Keratinocyte (primary cell): ENCODE data around the gene POU5F2. TPM values are rescaled to one million over a fixed set of nuclear protein-coding genes. Genes with fewer than 3 reads are reported as not detected.

ENCODE experiments used
- DNase-seq: peaks from one replicate; pipeline ENCODE4 v3.0.0-alpha.2; 2011; ENCODE audit warnings: low read depth, missing footprints, low spot score
- FAIRE-seq: peaks from 2 replicates; lab custom pipeline; 2011; peaks lifted over from hg19 to GRCh38; lab: Jason Lieb, UNC
- H2AFZ ChIP-seq: 2 replicates; pipeline ENCODE4 v1.6.0; 2012; ENCODE audit warnings: low read length, control low read depth, inconsistent platforms; ENCODE audit not compliant: control insufficient read depth
- H3K27ac ChIP-seq: 2 replicates; pipeline ENCODE4 v1.5.1; 2011; ENCODE audit warnings: low read length; ENCODE audit not compliant: control insufficient read depth, insufficient read depth
- H3K27me3 ChIP-seq: 3 replicates; pipeline ENCODE4 v1.6.0; 2011; ENCODE audit warnings: low read length; ENCODE audit not compliant: control insufficient read depth, insufficient read depth; ENCODE audit errors: extremely low read depth
- H3K36me3 ChIP-seq, 2 experiments: 2 replicates in 1 of 2; 3 replicates in 1 of 2; pipeline ENCODE4 v1.5.1; 2011; ENCODE audit warnings: low read length in 2 of 2, mild to moderate bottlenecking in 1 of 2; ENCODE audit not compliant: control insufficient read depth in 2 of 2, insufficient read depth in 2 of 2; ENCODE audit errors: extremely low read depth in 1 of 2
- H3K4me1 ChIP-seq: 3 replicates; pipeline ENCODE4 v1.5.1; 2011; ENCODE audit warnings: low read length; ENCODE audit not compliant: control insufficient read depth, insufficient read depth; ENCODE audit errors: extremely low read depth
- H3K4me2 ChIP-seq: 3 replicates; pipeline ENCODE4 v1.6.0; 2011; ENCODE audit warnings: low read depth, low read length; ENCODE audit not compliant: control insufficient read depth, insufficient read depth; ENCODE audit errors: extremely low read depth
- H3K4me3 ChIP-seq, 3 experiments: fragments of 200-600 bp in 1 of 3; sonication (generic) in 1 of 3; 2 replicates in 2 of 3; 3 replicates in 1 of 3; pipeline ENCODE4 v1.5.1; 2011 to 2016; ENCODE audit warnings: low read length in 3 of 3, mild to moderate bottlenecking in 3 of 3, control low read depth in 2 of 3, inconsistent platforms in 1 of 3, low read depth in 1 of 3, mixed read lengths in 1 of 3, mixed run types in 1 of 3, moderate library complexity in 1 of 3; ENCODE audit not compliant: control insufficient read depth in 2 of 3, insufficient read depth in 2 of 3; ENCODE audit errors: extremely low read depth in 1 of 3
- H3K79me2 ChIP-seq: 2 replicates; pipeline ENCODE4 v1.6.0; 2012; ENCODE audit warnings: low read length; ENCODE audit not compliant: control insufficient read depth, insufficient read depth
- H3K9ac ChIP-seq: 3 replicates; pipeline ENCODE4 v1.6.0; 2011; ENCODE audit warnings: low read length; ENCODE audit not compliant: control insufficient read depth, insufficient read depth; ENCODE audit errors: extremely low read depth
- H3K9me1 ChIP-seq: 3 replicates; pipeline ENCODE4 v1.6.0; 2011; ENCODE audit warnings: low read length; ENCODE audit not compliant: control insufficient read depth, insufficient read depth; ENCODE audit errors: extremely low read depth
- H3K9me3 ChIP-seq: 2 replicates; pipeline ENCODE4 v1.5.1; 2012; ENCODE audit warnings: low read depth, low read length; ENCODE audit not compliant: control insufficient read depth
- H4K20me1 ChIP-seq: 3 replicates; pipeline ENCODE4 v1.6.0; 2011; ENCODE audit warnings: low read length; ENCODE audit not compliant: control insufficient read depth, insufficient read depth; ENCODE audit errors: extremely low read depth
- EZH2 ChIP-seq: IDR thresholded peaks from one replicate; pipeline ENCODE4 v1.6.1; 2012; ENCODE audit warnings: inconsistent platforms, mild to moderate bottlenecking, low read length, moderate library complexity
- dilution Hi-C: fragments of 300-500 bp; cut with MboI; formaldehyde crosslinking; loops from one replicate; pipeline ENCODE4 v1.7.0; 2020; ENCODE audit warnings: low sequenced_read_pairs; ENCODE audit not compliant: extremely low pct_ligation_motif_present
- polyA minus RNA-seq, 3 experiments: library from RNA; depleted of rRNA, polyadenylated mRNA; stranded (reverse); fragments of >200 nt; gene quantifications; 1 replicate in 1 of 3; 2 replicates in 1 of 3; 3 replicates in 1 of 3; pipeline ENCODE4 v1.2.3, GENCODE V29; 2011
- polyA plus RNA-seq, 5 experiments: library from polyadenylated mRNA; depleted of rRNA in 3 of 5; stranded (reverse) in 3 of 5; stranded (forward) in 1 of 5; unstranded in 1 of 5; fragments of >200 nt; gene quantifications; 1 replicate in 1 of 5; 2 replicates in 3 of 5; 3 replicates in 1 of 5; pipeline versions ENCODE4 v1.2.1 to v1.2.3, GENCODE V29; 2011 to 2012; ENCODE audit warnings: missing spikeins in 2 of 5, low read depth in 1 of 5, low replicate concordance in 1 of 5
- TF ChIP-seq, protein P1 (sequence below), 3 experiments: IDR thresholded peaks in 1 of 3; conservative IDR thresholded peaks in 1 of 3; optimal IDR thresholded peaks in 1 of 3; 2 replicates in 2 of 3; 3 replicates in 1 of 3; pipeline versions ENCODE3 to v1.5.1; 2011; ENCODE audit warnings: low read length in 3 of 3, mild to moderate bottlenecking in 3 of 3, moderate library complexity in 2 of 3, control low read depth in 1 of 3, inconsistent platforms in 1 of 3; ENCODE audit not compliant: insufficient read depth in 2 of 3; ENCODE audit errors: extremely low read depth in 1 of 3

POU5F2 gene, protein sequence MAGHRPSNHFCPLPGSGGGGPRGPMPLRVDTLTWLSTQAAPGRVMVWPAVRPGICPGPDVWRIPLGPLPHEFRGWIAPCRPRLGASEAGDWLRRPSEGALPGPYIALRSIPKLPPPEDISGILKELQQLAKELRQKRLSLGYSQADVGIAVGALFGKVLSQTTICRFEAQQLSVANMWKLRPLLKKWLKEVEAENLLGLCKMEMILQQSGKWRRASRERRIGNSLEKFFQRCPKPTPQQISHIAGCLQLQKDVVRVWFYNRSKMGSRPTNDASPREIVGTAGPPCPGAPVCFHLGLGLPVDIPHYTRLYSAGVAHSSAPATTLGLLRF
- 0.04 to 0.09 TPM in 2 of 3 replicates, not detected in the other for polyA plus RNA-seq
- polyA plus RNA-seq (2011; ENCODE audit: low read depth), result 0.15 TPM
- not detected in 2 replicates for polyA plus RNA-seq (2011; cell fraction: cytosol; rRNA removed)
- polyA plus RNA-seq (2011; cell fraction: nucleus; rRNA removed), result 0.44 and 0.56 TPM in 2 replicates
- polyA plus RNA-seq (2012; ENCODE audit: low replicate concordance), result 0.14 TPM in 1 of 2 replicates, not detected in the other
- 0.13 to 2.7 TPM (median 0.92 TPM) in 3 replicates for polyA minus RNA-seq
- not detected for polyA minus RNA-seq (2011; cell fraction: cytosol; rRNA and poly(A)+ RNA removed)
- 6.1 and 9.5 TPM in 2 replicates for polyA minus RNA-seq (2011; cell fraction: nucleus; rRNA and poly(A)+ RNA removed)

DNA sequence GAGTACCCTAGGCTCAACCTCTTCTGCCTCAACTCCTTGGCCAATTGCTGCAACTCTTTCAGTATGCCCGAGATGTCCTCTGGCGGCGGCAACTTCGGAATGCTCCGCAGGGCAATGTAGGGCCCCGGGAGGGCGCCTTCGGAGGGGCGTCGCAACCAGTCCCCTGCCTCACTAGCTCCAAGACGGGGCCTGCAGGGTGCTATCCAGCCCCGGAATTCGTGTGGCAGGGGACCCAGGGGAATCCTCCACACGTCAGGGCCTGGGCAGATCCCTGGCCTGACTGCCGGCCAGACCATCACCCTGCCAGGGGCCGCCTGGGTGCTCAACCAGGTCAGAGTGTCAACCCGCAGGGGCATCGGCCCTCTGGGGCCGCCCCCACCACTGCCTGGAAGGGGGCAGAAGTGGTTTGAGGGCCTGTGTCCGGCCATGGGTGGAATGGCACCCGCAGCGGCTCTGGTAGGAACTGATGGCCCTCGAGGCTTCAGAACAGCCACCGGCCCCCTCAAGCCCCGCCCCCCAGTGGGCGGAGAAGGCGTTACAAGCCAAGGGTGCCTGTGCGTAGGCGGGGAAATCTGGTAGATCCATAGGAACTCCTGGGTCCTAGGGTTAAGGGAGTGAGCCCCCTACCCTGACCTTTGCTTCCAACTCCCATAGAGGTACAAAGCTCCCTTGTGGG lies at the start of gene POU5F2:
TSS of gene POU5F2 (minus strand) at position 465 of the 676 bp plus-strand sequence. CDS start at position 428, 37 bp downstream.
- Histone ChIP-seq H3K9me1 (no peaks in the 10 kb centered on the region), H3K4me1 (no peaks in the 10 kb centered on the region), H3K9me3 (no peaks in the 10 kb centered on the region), H4K20me1 (no peaks in the 10 kb centered on the region), H3K27me3 (no peaks in the 10 kb centered on the region), H3K4me3 (no peak within 1 kb of the TSS), H3K36me3 (peaks cover 0 to 2% of the 10 kb centered on the region in 2 experiments), H3K4me2 (no peak within 1 kb of the TSS), H3K27ac (no peak within 1 kb of the TSS), H2AFZ (no peak within 1 kb of the TSS), H3K79me2 (no peaks in the 10 kb centered on the region), H3K9ac (no peak within 1 kb of the TSS)
- TF ChIP-seq EZH2, result no peak
- TF ChIP-seq, protein P1, sequence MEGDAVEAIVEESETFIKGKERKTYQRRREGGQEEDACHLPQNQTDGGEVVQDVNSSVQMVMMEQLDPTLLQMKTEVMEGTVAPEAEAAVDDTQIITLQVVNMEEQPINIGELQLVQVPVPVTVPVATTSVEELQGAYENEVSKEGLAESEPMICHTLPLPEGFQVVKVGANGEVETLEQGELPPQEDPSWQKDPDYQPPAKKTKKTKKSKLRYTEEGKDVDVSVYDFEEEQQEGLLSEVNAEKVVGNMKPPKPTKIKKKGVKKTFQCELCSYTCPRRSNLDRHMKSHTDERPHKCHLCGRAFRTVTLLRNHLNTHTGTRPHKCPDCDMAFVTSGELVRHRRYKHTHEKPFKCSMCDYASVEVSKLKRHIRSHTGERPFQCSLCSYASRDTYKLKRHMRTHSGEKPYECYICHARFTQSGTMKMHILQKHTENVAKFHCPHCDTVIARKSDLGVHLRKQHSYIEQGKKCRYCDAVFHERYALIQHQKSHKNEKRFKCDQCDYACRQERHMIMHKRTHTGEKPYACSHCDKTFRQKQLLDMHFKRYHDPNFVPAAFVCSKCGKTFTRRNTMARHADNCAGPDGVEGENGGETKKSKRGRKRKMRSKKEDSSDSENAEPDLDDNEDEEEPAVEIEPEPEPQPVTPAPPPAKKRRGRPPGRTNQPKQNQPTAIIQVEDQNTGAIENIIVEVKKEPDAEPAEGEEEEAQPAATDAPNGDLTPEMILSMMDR (optimal IDR thresholded peaks at IDR 0.05 in 1 of 3, IDR thresholded peaks at IDR 0.05 in 1 of 3, conservative IDR thresholded peaks at IDR 0.05 in 1 of 3; ENCODE audit: extremely low read depth in 1 of 3, insufficient read depth in 2 of 3, low read length in 3 of 3), result no peak
- FAIRE-seq (no peak), DNase-seq (no peak)
- dilution Hi-C loops, result no loop called here

DNA sequence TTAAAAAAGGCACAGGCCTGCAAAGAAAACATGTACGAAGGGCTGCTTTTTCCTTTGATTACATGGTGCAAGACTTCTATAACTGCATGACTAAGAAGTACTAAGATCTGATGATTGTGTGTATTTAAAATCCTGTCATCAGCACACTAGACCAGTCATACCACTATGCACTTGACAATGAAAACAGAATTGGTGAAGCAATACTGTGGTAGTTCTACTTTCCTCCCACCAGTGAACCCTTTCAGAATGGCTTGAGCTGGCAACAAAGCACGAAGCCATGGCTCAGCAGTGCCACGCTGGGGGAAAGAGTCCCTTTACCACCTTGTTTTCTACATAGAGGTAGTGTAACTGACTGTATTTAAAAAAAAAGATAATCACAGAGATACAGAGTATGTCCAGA lies 49.0 kb upstream of the POU5F2 start:
- no peaks in the 10 kb centered on the region for H4K20me1 ChIP-seq
- H3K9ac ChIP-seq, result no peak overlapping the region
- no peak overlapping the region for H3K4me3 ChIP-seq
- no peak overlapping the region for H3K27ac ChIP-seq
- FAIRE-seq, result no peak
- no peaks in the 10 kb centered on the region for H3K27me3 ChIP-seq
- H3K4me1 ChIP-seq, result peaks cover 9% of the 10 kb centered on the region
- no peak overlapping the region for H2AFZ ChIP-seq
- no peaks in the 10 kb centered on the region for H3K79me2 ChIP-seq
- H3K9me1 ChIP-seq, result no peaks in the 10 kb centered on the region
- DNase-seq, result no peak
- no peaks in the 10 kb centered on the region for H3K9me3 ChIP-seq
- dilution Hi-C loops, result no loop called here
- no peaks in the 10 kb centered on the region for H3K36me3 ChIP-seq
- H3K4me2 ChIP-seq, result no peak overlapping the region
- TF ChIP-seq, protein P1 (optimal IDR thresholded peaks at IDR 0.05 in 1 of 3, IDR thresholded peaks at IDR 0.05 in 1 of 3, conservative IDR thresholded peaks at IDR 0.05 in 1 of 3; ENCODE audit: extremely low read depth in 1 of 3, insufficient read depth in 2 of 3, low read length in 3 of 3), result no peak
- TF ChIP-seq EZH2, result no peak
